Erythroblast (primary cell): ENCODE measurements around the gene KMT2D.
"Not testable (repeated sequence)": the region's sequence is repeated elsewhere in the genome, so short reads cannot be mapped to it uniquely, and the experiment has no call there.

Experiments used
- DNase-seq, 2 experiments: peaks; one replicate each; lab custom pipeline; 2025; lab: John Stamatoyannopoulos, UW
- GATA1 ChIP-seq: IDR thresholded peaks from 2 replicates; pipeline ENCODE4 v1.6.1; 2011; ENCODE audit warnings: low read depth, mild to moderate bottlenecking, control low read depth, low read length, moderate library complexity
- POLR2A ChIP-seq: IDR thresholded peaks from 2 replicates; pipeline ENCODE4 v1.6.1; 2011; ENCODE audit warnings: mild to moderate bottlenecking, low read length

Gene KMT2D

DNA sequence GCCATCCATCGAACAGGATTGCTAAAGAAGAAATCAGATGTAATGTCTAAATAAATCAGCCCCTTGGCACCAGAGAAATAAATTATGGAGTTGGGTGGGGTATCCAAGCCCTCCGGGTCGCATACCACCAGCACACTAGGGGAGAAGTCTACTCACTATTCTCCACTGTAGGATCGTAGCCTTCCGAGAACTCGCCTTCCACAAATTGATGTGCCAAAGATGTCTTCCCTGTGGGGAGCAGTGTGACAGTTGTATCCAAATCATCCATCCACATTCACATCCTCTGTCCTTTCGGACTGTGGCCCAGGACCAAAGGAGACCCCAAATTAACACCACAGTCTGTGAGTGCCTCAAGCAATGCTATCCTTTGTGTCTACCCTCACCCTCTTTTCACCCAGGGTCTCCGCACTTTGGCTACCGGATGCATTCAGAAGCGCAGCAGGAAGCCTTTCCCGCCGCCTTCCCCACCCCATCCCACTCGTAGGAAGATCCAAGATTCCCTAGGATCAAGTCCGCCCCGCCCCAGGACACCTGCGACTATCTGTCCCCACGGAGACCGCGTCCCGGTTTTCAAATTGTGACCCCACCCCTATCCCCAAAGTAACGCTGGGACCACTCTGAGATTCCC lies 8.4 kb upstream of the KMT2D start:
- peak in 1 of 2 experiments; percentile 32 for DNase-seq
- TF ChIP-seq POLR2A (no peak), GATA1 (no peak)

DNA sequence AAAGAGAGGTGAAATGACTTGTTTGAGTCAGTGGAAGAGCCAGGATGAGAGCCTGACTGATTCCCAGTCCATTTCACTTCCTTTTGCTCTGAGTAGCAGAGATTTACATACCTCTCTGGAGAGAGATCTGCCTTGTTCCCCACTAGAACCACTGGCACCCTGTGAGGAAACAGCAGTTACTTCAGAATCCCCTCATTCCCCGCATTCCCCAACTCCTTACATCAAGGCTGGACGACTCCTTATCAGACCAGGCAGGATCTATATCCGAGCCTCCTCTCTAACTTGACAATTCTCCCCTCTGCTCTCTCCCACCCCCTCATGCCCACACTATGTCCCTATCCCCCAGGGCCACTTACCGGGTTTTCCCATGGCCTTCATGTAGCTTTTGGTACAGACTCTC lies 5.5 kb upstream of the KMT2D start:
- no peak for TF ChIP-seq POLR2A
- no peak for DNase-seq

DNA sequence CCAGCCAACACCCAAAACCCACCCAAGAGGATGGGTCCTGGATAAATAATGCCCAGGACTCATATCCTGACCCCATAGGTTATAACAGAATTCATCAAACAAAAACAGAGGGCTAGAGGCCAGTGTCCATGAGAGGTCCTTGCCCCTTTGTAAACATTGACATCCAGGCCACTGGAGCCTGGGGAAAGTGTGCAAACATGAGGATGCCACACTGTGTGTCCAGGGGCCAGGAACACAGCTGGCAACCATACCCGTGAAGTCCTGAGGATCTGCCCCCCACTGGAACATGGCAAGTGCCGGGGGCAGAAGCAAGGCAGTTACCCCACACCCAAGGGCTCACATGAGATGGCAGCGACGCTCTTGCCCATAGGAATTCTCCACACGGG lies 4.2 kb upstream of the KMT2D start:
- no peak for DNase-seq
- no peak for TF ChIP-seq POLR2A
- no peak for TF ChIP-seq GATA1

DNA sequence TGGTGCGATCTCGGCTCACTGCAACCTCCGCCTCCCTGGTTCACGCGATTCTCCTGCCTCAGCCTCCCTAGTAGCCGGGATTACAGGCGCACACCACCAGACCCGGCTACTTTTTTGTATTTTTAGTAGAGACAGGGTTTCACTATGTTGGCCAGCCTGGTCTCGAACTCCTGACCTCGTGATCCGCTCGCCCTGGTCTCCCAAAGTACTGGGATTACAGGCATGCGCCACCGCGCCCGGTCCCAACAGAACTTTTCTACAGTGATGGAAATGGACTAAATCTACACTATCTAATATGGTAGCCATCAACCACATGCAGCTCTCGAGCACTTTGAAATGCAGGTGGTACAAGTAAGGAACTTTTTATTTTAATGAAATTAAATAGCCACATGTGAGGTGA lies 1.3 kb upstream of the KMT2D start:
- not testable (repeated sequence) for DNase-seq

DNA sequence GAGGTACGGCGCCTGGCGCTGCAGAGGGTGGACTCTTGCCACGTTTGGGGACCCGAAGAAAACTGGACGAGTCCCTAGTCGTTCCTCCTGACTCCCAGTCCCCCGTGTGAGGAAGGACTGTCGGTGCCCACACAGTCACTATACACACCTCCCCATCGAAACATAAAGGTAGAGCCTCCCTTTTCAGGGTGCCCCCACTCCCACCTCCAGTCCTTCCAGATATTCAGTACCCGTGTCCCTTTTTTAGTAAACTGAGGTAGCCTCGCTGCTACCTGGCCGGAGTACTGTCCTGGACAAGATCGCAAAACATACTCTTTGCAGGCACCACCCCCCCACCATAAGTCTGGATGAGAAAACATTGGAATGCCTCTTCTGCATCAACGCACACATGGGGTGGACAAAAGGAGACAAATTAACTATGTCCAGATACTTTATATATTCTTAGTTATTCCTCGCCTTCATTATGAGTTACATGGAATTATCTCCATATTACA lies 610 bp upstream of the KMT2D start:
- TF ChIP-seq GATA1 (no peak), POLR2A (no peak)
- DNase-seq, result no peak

DNA sequence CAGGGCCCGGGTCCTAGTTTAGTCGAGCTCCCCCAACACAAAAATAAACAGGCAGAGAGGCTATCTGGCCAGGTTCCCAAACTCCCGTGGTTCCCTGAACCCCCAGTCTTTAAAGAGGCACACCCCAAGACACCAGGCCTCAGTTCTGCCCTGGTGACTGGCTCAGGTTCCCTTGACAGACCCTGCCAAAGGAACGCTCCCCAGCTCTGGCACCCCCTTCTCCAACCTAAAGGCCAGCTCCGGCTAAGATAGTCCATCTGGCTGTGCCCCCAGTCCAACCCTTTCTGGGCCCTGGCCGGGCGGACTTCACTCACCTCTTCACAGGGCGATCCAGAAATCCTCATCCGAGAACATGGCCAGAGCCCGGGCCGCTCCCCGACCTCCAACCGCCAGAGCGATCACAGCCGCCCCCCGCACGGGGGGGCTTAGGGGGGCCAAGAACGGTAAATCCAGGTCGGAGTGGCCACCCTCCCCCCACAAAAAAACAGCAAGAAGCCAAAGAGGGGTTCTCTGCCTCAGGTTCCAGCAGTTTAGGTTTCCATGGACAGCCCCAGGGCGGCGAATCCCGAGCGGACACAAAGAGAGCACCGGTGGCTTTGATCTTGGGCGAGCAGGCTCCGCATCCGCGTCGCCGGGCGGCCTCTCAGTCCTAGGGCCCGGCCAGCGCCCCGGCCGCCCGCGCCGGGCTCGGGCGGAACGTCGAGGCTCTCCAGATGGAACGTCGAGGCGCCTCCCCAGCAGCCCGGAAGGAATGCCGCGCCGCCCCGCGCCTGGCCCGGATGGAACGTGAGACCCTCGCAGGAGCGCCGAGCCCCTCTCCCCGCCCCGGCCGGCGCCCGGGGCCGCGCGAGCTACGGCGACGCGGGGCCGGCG lies 1.1 kb downstream of the KMT2D start:
- DNase-seq, result peak; percentile 62 to 74
- TF ChIP-seq GATA1 (no peak), POLR2A (peak; percentile 67)

DNA sequence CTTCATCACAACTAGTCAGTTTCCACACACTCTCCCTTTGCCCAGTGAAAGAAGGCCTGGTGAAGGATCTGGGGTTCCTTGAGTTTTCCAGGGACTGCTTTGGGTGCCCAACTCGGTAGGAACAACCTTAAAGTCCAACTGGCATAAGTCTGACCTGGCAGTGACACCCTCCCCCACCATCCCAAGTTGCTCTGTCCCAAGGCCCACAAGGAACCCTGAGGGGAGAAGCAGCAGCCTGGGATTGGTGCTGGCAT lies 1.6 kb downstream of the KMT2D start:
- DNase-seq, result peak in 1 of 2 experiments; percentile 53
- TF ChIP-seq POLR2A, result no peak
- no peak for TF ChIP-seq GATA1

DNA sequence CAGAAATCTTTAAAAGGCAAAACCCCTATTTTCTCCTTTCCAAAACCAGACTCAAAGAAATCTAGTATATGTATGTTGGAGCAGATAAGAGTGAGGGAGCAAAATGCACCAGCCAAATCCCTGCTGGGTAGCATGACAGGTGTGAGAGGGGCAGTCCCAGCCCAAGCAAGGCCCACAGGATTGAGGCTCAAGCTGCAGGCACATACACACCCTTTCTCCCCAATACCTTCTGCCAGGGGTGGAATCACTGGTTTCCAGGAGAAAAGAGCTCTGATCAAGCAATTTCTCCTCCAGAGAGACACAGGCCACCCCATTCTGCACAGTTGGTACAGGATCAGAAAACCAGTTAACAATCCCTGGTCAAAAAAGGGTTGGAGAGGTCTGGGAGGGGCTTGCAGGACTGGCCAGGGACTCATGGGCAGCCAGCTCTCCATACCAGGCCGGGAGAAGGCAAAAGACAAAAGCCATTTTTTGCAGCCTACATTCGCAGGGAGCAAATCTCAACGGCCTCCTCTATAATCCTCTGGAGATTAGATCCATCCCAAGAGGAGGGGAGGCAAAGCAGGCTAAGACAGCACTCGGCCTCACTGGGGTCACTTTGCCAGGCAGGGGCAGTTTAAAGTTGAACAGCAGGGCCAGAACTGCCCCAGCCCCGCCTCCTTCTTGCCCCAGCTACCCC lies 2.1 kb downstream of the KMT2D start:
- peak; percentile 25 to 36 for DNase-seq

DNA sequence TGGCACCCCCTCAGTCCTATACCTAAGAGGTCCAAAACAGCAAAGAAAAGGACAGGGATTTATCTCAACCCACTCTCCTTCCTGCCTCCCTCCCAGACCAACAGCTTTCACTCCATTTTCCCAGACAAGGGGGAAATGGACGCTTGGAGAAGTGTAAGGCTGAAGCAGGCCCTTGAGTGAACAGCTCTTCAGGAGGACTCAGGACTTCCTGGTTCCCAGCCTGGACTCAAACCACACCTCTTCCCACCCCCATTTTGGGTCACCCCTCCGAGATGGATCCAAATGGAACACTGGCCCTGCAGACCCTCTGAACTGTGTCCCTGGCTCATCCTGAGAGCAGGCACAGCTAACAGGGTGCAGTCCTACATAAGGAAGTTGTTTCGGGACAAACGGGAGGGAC lies 2.7 kb downstream of the KMT2D start:
- DNase-seq, result peak in 1 of 2 experiments; percentile 36

More for the DNA sequence above, 2.1 kb downstream of the KMT2D start:
- TF ChIP-seq GATA1 (no peak), POLR2A (no peak)

DNA sequence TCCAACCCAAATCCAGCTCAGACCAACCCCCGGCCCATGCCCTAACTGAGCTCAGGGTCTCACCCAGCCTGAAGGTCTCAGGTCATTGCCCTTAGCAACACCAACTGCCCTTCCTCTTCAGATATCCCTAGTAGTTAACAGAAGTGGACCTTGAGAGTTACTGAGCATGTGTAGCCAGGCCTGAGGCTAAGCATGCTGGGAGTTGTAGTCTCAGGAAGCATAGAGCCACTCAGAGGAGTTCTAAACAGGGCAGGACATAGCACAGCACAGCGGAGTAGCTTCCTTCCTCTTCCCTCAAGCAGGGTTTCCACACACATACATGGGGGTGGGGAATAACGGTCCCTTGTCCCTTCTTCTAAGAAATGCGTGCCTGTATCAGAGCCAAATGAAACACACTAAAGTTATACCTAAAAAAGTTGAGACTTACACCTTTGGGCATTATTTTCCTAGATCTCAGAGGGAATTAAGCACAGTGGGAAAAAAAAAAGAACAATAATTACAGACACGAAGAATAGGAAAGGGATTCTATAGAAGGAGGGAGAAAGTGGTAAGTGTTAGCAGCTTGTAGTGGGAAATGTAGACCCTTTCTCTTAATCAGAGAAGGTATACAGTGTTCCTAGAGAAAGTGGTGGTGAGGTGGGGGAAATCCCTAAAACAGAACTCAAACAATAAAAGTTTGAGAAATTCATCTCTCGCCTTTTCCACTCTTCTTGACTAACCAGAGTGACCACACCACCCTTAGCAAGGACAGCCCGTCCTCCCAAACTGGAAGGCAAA lies 4.4 kb downstream of the KMT2D start:
- DNase-seq, result peak; percentile 68 to 73
- TF ChIP-seq POLR2A, result no peak
- no peak for TF ChIP-seq GATA1

More for the DNA sequence above, 2.7 kb downstream of the KMT2D start:
- TF ChIP-seq GATA1 (no peak), POLR2A (no peak)

DNA sequence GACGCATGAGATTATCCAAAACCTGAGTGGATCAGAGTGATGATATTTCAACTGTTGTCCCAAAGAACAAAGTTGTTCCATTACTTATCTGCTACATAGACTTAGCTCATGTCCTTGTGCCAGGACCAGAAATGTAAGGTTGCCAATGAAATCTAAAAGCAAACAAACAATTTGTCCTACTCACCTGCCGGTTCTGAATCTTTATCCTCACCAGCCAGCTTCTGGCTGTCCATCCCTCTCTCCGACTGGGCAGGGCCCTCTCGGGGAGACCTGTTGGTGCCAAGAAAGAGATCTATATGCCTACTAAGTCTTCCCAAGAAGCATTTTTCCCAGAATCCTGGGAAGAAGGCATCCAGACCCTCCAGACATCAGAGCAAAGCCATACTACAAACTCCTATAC lies 5.5 kb downstream of the KMT2D start:
- DNase-seq, result no peak
- TF ChIP-seq GATA1 (no peak), POLR2A (no peak)

DNA sequence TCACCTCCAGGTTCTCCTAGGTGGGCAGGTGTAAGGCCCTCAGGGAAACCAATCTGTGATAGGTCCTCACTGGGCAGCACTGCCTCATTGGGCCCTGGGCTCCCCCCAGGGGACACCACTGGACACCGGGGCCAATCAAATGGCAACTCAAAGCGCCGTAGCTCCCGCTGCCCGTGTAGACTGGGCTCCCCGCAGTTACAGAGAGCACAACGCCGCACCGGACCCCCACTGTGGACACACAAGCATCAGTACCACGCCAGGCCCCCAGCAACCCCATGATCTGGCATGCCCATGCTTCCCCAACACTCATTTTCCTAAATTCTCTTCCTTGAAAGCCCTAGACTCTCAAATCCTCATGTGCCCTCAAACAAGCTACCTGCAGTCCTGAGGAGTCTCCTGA lies 6.1 kb downstream of the KMT2D start:
- TF ChIP-seq GATA1 (no peak), POLR2A (no peak)
- DNase-seq, result no peak

DNA sequence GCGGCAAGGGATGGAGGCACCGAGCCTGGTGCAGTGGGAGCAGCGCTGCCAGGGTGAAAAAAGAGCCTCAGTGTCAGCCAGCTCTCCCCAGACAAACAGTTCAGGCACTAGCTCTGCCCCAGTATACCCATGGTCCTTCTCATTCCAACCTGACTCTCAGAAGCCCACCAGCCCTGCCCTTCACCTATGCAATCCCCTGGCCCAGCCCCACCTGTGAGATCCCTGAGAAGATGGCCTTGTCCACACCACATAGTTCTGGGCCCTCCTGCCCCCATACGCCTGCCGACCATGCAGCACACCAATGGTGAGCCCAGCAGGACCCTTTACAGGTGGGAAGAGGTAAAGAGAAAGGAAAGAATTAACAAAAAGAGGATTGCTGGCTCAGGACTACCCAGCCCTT lies 6.5 kb downstream of the KMT2D start:
- no peak for DNase-seq
- TF ChIP-seq POLR2A (no peak), GATA1 (no peak)
